GM18520 (cell line): ENCODE results near the gene KCND3.

Experiments
- ATAC-seq: cut with Tn5 transposase; IDR thresholded peaks from one replicate; pipeline ENCODE4 v1.9.1; 2021; ENCODE audit not compliant: unreplicated experiment

Gene KCND3

DNA sequence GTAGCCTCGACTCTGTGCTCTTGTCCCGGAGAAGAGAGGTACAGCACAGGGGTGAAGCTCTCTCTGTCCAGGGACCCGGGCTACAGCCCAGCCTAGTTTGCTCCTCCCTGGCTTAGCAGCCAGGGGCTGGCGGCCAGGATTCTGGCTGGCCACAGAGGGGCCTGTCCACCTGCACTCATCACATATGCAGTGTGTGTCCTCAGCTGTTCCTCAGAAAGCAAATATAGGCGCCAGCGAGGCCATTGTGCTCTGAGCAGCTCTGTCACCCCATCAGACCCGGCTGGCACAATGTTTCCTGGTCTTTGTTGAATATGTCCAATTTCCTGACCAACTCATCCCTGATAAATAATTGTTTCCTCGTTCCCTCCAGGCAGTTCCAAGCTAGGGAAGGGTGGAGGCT, 28.5 kb downstream of the KCND3 start:
- ATAC-seq, result no peak

DNA sequence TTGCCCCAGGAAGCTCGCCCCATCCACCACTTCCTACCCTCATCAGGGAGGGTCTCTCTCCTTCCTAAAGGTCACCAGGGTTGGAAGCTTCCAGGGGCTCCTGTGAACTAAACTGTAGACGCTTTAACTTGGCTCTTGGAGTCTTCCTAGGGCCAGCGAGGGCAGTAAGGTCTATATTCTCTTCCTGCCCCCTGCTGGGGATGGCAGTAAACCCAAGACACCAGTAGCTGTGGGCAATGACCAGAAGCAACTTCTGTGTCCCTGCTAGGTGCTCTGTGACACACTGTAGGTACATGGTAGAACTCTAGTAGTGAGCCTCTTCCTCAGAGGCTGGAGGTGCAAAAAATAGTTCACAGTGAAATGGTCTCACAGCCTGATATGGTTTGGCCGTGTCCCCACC, 30.0 kb downstream of the KCND3 start:
- no peak for ATAC-seq

DNA sequence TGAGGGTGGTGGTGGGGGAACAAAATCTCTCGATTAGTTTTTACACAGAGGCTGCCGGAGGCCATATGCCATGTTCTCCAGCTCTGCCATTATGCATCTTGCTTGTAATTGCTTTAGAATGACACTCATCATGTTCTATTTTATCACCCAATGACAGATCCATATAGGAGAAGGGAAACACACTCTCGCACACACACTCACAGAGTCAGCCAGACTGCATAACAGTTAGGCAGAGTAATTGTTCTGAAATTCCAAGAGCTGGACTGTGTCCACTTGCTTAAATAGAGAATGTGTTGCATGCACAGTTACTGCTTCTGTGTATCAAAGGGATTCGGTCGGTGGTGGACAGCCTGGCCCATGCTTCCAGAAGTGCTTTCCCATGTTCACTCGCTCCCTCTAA, 30.6 kb downstream of the KCND3 start:
- ATAC-seq, result no peak

DNA sequence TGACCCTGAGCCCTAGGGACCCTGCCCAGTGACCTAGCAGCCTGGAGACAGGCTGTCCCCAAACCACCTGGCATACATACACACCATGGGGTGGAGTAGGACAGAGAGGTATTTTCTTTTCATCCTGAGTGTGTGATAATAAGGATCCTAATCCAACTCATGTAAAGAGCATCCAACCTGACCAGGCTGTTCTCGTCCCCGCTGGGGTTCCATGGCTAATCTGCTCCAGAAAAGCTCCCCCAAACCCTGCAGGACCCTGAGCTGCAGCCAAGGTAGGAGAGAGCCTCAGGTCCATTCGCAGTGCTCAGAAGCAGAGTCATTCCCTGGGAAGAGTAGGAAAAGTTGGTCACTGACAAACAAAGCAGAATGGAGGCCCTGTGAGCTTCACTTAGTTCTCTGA, 31.4 kb downstream of the KCND3 start:
- ATAC-seq, result no peak

DNA sequence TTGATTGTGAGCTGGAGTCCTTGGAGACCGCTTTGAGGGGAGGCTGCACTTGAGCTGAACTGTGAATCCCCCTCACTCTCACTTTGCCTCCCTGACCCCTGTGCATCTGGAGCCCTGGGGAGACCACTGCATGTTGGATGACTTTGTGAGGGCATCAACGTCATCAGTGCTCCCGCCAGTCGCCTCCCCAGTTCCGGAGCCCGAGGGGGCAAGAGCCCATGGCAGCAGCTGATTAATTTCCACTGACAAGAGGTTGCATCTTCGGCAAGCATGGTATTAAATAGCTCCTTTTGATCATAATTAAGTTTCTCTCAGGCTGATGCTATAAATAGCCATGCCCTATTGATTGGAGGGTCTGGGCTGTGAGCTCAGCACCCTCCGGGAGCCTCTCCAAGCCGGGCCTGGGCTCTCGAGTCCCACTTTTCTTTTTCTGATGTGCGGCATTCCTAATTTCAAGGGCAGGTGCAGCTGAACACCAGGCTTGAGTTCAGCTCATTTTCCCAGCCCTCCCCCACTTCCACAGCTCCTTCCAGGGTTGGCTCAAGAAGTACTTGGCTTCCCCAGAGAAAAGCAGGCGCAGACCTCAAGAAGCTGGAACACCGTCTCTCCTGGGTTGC, 33.2 kb downstream of the KCND3 start:
- ATAC-seq, result no peak

DNA sequence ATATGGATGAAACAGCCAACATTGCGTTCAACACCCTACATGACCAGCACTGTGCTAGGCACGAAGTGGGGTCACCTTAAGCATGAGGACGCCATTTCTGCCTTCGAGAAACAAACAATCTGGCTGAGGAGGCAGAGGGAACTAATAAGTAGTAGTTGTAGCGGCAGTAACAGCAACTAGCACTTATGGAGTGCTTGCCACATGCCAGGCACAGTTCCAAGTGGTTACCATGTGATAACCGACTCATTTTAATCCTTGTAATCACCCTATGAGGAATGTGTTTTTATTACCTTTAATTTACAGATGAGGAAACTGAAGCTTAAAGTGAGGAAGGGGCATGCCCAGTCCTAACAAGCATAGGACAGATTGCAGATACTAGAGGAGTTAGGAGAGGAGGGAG, 33.7 kb downstream of the KCND3 start:
- no peak for ATAC-seq

DNA sequence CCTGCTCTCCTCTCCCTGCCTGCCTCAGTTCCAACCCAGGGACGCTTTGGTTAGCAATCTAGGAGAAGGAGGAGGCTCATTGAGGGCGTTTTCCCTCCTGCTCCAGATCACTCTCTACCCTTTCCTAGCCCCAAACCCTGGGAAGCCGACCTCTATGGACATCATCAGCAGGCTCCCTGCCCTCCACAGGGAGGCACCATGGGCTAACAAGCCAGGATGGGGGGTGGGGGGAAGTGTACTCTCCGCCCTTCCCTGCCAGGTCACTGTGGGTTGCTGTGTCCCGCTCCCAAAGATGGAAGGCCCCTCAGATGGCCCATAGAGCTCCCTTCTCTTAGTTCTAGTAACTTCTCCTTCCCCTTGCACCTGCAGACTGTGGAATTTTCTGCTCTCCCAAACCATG, 35.7 kb downstream of the KCND3 start:
- ATAC-seq, result no peak

DNA sequence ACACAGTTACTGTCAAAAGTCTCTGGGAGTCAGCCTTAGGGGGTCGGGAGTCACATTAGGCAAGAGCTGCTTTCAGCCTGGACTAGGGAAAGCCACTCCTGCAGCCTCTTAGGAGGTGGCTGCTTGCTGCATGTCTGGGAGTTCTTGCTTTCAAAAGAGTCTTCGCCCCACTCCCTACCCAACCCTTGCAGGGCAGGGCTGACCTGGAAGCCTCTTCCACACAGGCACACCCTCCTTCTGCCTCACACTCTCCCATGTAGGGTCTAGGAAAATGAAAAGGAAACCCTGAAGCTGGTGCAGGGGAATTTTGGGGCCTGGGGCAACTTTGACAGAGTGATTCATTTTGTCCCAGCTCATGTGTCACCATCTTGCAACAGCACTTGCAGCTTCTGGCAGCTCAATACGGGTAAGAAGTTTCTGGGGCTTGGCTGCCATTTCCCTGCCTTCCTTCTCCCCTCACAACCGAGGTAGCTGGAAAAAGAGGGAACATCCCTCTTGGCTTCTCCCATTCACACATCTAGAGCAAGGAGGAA, 37.3 kb downstream of the KCND3 start:
- no peak for ATAC-seq

DNA sequence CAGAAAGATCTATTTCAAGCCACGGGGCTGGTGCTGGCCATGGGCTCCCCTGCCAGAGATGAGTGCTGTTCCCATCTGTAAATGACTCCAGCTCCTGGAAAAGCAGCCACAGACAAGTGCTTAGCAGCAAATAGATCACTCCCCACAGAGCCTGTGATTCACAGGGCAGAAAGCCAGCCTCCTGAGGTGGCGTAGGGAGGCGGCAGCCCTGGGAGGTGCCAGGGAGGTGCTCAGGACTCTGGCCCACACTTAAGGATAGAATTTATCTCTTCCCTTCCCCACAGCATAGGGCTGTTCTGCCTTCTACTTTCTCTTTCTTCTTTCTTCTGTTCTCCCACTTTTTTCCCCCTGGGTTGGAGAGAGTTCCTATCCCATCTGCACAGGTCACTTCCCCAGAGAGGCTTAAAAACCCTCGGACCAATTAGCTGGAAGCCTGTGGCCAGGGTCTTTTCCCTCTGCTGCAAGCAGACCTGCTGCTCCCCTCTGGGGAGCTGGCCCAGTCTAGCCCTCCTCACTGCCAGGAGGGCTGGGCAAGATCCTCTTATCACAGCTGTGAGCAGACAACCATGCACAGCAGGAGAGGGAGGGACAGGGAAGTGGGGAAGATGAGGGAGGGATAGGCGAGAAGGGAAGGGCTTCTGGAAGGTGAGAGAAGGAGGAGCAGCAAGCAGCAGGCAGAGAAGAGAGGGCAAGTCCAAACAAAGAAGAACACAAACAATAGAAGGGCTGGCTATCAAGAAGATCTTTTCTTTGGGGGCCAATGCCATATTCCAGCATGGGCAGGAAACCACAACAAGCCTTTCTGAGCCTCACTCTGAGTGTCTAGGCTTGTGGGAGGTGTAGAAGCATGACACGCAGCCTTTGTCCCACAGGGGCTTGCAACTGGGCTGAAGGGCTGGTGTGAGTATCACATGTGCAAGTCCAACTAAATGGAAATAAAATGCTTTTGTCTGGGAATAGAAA, 41.0 kb downstream of the KCND3 start:
- ATAC-seq, result no peak

DNA sequence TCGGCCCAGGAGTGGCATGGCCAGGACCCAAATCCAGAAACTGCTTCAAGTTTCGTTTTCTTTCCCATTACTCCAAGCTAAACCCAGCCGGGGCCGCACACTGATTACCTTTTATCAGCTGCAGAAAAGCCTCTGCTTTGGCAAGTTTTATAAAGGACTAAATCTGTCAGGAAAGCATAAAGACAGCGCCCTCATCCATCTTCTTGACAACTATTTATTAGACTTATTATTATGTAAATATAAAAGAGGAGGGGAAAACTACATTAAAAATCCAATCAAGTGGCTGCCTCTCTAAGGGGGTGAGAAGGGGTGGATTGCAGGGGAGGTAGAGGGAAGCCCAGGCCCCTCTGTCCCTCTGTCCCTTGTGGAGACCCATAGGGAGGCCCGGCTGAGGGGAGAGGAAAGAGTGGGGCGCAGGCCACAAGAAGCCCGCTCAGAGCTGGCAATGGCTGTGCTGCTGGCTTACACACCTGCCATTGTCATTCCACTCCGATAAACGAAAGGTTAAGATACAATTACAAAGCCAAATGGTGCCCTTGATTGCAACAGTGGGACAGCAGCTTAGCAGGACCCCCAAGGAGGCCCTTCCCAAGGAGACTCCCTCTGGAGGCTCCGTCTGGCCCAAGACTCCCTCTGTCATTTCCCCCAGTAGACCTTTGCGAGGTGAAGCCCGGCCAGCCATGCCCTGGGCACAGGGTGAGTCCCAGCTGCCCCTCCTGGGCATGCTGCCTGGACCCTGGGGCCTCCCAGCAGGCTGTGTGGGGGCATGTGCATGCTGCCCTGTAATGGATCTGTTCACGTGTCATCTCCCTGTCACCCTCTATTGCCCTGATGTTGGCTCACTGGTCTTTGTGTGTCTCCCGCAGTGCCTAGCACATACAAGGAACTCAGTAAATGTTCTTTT, 45.4 kb downstream of the KCND3 start:
- no peak for ATAC-seq

DNA sequence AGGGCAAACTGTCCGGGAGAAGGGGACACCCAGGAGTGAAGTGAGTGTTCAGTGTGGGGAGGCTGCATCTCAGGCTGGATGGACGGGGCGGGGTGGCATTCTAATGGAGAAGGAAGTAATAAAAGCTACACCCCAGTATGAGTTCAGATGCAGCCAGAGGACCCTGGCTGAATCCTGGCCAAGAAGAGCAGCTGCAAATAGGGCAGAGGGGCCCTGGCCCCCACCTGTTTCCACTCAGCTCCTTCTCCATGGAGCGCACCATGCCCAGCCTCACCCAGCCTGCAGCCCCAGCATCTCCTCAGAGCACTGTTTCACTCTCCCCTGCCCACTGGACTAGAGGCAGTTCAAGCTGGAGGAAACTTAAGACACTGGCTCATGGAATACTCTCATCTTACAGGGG, 46.4 kb downstream of the KCND3 start:
- no peak for ATAC-seq

DNA sequence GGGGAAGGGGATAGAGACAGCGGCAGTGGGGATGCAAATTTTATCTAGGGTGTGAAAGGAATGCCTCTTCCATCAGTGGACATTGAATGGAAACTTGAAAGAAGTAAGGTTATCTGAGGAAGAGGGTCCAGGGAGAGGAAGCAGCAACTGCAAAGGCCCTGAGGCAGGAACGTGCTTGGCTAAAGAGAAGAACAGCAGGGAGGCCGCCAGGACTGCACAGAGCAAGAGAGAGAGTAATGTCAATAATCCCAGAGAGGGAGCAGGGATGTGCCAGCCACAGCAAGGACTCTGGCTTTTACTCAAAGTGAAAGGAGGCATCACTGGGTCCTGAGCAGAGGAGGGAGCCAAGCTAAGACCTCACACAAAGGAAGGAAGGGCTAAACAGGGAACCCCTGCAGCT, 50.9 kb downstream of the KCND3 start:
- no peak for ATAC-seq

DNA sequence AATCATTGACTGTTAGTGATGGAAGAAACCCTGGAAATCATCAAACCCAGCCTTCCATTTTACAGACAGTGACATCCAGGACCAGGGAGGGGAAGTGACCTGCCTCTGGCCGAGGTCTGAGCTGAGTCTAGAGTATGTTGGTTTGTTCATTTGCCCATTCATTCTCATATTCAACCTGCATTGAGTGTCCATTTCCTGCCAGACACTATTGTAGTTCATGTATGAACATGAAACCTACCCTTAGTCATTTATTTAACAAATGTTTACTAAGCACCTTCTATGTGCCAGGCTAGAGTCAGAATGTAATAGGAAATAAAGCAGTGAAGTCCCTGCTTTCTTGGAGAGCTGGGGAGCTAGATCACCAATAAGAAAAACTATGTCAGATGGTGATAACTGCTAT, 51.3 kb downstream of the KCND3 start:
- no peak for ATAC-seq

DNA sequence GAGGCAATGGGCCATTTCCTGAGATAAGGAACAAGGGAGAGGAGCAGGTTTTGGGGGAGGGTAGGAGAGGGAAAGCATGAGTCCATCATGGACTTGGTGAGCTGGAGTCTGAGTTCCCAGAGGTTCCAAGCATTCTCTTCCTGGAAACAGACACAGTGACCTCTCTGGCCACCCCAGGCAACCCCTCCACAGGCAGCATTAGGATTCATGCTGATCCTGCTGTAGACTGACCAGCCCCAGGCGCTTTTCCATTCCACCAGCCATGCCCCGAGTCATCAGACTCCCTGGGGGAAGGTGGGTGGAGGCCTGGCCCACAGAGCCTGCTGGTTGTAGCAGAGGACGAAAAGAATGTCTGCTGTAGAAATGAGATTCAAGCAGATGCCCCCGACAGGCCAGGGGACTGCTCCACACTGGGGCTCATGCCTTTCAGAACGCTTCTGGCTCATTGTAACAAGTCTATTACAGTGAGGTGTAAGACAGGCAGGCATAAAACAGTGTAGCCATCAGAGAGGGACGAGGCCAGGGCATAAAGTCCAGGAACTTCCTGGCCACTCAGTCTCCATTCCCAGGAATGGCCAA, 52.2 kb downstream of the KCND3 start:
- ATAC-seq, result no peak

DNA sequence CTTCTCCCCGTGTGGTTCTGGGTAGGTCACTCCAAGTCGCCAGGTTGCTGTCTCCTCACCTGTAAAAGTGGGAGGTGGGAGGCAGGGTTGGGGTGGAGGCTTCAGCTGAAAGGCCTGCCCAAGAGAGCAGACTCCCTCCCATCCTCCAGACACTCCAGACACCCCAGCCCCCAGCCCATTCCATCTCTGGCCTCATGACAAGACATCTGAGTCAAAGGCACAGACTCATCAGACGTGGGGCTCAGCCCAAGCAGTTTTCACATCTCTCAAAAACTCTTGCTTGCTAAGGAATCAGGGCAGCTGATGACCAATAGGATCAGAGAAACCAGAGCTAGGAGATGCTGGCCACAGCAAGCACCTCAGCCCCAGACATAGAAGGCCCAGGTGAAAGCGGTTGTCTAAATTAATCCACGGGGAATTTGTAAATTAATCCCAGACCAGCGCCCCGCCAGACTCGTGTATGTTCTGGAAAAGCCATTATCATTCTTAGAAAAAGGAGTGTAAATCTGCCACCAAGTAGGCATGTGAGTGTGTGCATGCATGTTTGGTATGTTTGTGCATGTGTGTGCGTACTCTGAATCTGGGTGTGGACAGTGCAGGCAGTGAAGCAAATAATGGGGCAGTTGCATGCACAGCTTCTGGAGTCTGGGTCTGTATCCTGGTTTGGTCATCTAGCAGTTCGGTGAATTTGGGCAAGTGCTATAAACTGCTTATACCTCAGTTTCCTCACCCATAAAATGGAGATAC, 55.2 kb downstream of the KCND3 start:
- no peak for ATAC-seq

DNA sequence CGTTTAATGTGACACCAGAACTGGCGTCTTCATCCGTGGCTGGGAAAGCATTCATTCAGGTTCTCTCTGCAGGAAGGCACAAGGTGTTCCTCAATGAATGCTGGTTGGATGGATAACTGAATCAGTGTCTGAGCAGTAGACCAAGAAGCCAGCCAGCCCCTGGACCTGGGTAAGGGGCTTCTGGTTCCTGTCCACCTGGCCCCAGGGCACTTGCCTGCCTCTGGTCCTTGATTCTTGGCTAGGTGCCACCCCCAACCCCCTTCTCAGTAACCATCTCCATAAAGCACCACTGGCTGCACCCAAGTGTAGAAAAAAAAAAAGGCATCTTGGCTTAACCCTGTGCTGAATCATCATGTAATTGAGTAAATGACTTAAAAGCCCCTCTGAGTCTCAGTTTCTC, 59.1 kb downstream of the KCND3 start:
- ATAC-seq, result no peak

DNA sequence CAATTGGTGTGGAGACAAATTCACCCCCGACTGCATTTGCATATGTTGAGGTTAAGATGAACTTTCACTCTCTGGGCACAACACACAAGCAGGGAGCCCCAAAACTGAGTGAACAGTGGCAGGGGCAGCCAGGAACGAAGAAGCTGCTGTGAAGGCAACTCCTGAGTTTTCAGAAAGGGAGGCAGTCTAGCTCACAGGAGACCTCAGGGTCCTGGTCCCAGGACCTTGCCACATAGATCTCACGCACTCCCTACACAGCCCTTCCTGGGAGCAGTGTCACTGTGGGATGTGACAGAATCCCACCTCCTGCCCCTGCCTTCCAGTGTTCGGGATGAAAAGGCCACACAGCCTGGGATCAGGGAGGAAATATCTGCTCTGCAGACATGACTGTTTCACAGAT, 60.9 kb downstream of the KCND3 start:
- no peak for ATAC-seq

DNA sequence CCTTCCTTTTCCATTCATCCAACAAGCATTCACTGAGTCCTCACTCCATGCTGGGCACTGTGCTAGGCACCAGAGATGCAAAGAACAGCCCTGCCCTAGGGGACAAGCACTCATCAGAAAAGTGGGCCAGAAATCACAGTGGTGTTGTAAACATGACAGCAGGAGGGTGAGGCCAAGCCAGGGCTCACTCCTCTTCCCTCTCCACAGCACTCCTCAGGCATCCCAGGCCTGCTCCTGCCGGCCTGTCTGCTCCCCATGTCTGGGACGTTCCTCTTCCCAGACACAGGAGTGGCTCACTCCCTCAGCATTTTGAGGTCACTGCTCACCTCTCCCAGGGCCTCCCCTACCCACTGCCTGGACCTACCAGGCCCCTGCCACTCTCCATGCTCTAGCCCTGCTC, 61.8 kb downstream of the KCND3 start:
- ATAC-seq, result no peak

DNA sequence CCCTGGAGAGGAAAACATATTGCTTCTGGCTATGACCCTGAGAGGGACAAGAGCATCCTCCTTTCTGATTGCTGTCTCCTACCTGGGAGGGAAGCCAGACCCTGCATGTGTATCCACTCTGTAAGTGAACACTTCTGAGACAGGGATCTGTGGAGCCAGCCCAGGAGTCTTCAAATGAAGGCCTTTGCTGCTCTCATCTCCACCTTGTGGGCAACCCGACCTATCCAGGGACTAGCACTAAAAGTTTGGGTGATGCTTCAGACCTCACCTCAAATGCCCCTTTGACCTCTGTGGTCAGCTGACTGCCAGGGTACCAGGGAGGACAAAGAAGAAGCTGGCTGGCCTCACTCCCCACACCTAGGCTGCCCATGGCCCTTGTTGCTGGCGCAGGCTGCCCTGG, 64.7 kb downstream of the KCND3 start:
- no peak for ATAC-seq

DNA sequence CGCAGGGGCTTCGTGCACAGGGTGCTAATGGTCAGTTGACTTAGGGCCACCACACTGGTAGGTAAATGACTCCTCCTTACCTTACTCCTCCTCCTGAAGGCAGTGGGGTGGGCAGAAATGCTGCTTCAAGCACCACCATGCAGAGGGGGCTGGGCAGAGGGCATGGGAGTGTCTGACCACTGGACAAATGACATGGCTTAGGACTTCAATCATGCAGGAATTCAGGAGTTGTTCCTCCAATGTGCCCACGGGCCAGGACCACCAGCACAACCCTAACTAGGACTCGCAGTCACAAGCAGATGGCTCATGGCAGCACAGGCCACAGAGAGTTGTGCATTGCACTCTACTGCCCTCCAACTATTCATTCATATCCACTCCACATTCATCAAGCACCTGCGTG, 65.7 kb downstream of the KCND3 start:
- ATAC-seq, result no peak
